Frontal cortex (tissue), 4 donors: ENCODE data around the gene CLOCK. TPM values are rescaled to one million over a fixed set of nuclear protein-coding genes. Genes with fewer than 3 reads are reported as not detected.

ENCODE experiments used
- DNase-seq, 2 donors: peaks; one replicate each; pipeline ENCODE4 v3.0.0; 2012; ENCODE audit warnings: low spot score in 2 of 2
- FAIRE-seq: peaks from 2 replicates; lab custom pipeline; 2012; peaks lifted over from hg19 to GRCh38; lab: Jason Lieb, UNC
- small RNA-seq: library from RNA; depleted of rRNA; stranded (forward); fragments of <200 nt; gene quantifications from one replicate; pipeline ENCODE3, GENCODE V24; 2014
- total RNA-seq: library from RNA; depleted of rRNA; stranded (reverse); fragments of >200 nt; gene quantifications from one replicate; pipeline ENCODE4 v1.2.3, GENCODE V29; 2014
- donor health status: control.
- donor health status: control.
- donor health status: control.

Gene CLOCK
- total RNA-seq, 1 donor from 2014 or later = 27.3 TPM

GRCh38 chr4:55395529-55396307 lies 151.0 kb downstream of the CLOCK start, which contains the start of gene TMEM165:
TSS of gene TMEM165 (plus strand) at chr4:55395957. CDS start at chr4:55396190, 233 bp downstream.
- no peak for FAIRE-seq
- peak; percentile 77 to 80 for DNase-seq

- FAIRE-seq (no peak), DNase-seq (no peak)
These were observed 151.5 kb downstream of the CLOCK start for GRCh38 chr4:55395218-55395528.

GRCh38 chr4:55393461-55394320 lies 153.0 kb downstream of the CLOCK start:
- no peak for FAIRE-seq
- DNase-seq = no peak

GRCh38 chr4:55386840-55387239 lies 159.9 kb downstream of the CLOCK start:
- FAIRE-seq = no peak

GRCh38 chr4:55386073-55386472 lies 160.6 kb downstream of the CLOCK start:
- DNase-seq (no peak), FAIRE-seq (no peak)

More at GRCh38 chr4:55386840-55387239, 159.9 kb downstream of the CLOCK start:
- no peak for DNase-seq

GRCh38 chr4:55385201-55385649 lies 161.5 kb downstream of the CLOCK start:
- no peak for FAIRE-seq

GRCh38 chr4:55382488-55383003 lies 164.2 kb downstream of the CLOCK start:
- peak; percentile 31 for FAIRE-seq
- no peak for DNase-seq

More at GRCh38 chr4:55385201-55385649, 161.5 kb downstream of the CLOCK start:
- no peak for DNase-seq

- FAIRE-seq (no peak), DNase-seq (no peak)
These were observed 165.2 kb downstream of the CLOCK start for GRCh38 chr4:55381502-55381901.

GRCh38 chr4:55380576-55380975 lies 166.1 kb downstream of the CLOCK start:
- DNase-seq = no peak
- no peak for FAIRE-seq

- no peak for FAIRE-seq
- DNase-seq = no peak
These were observed 167.9 kb downstream of the CLOCK start for GRCh38 chr4:55378617-55379467.

Small RNA genes lying within 50 kb of the gene (small RNA-seq; reads per million reads assigned to genes)
- gene RF00019 = not detected

Other genes with a start within 250 kb of the CLOCK start
- 9.0 TPM for gene SRD5A3, start 200.7 kb downstream of the CLOCK start, total RNA-seq
- 139 TPM for gene TMEM165, start 151.0 kb downstream of the CLOCK start, total RNA-seq
- gene PDCL2, start 45.3 kb upstream of the CLOCK start, total RNA-seq = not detected
- 2.0 TPM for gene NMU, start 89.4 kb upstream of the CLOCK start, total RNA-seq